T-helper 17 cell (primary cell): ENCODE measurements around the gene DCTD. TPM values are rescaled to one million over a fixed set of nuclear protein-coding genes. Genes with fewer than 3 reads are reported as not detected.
A peak's percentile ranks its signal among the peaks of the same experiment; 100 is the strongest.

Experiments used
- ATAC-seq: fragments of 150-1000 bp; cut with Tn5 transposase; 2 replicates; pipeline ENCODE4 v1.10.0; 2021; ENCODE audit warnings: mild to moderate bottlenecking, moderate library complexity
- DNase-seq, 3 donors: peaks; one replicate each; pipeline versions ENCODE4 v3.0.0 to v3.0.0-alpha.2; 2020 to 2021
- H3K9me3 ChIP-seq: one replicate; pipeline ENCODE4 v1.7.0; 2013; ENCODE audit warnings: low read length, mild to moderate bottlenecking; ENCODE audit not compliant: control insufficient read depth, poor library complexity, severe bottlenecking
- H3K27ac Mint-ChIP-seq: one replicate; pipeline ENCODE4 v1.8.0; 2022; ENCODE audit warnings: mild to moderate bottlenecking, moderate library complexity, mixed read lengths
- H3K27me3 Mint-ChIP-seq: one replicate; pipeline ENCODE4 v1.8.0; 2022; ENCODE audit warnings: mixed read lengths
- H3K36me3 Mint-ChIP-seq: one replicate; pipeline ENCODE4 v1.8.0; 2022; ENCODE audit warnings: low read depth, mixed read lengths
- H3K4me1 Mint-ChIP-seq: one replicate; pipeline ENCODE4 v1.8.0; 2022; ENCODE audit warnings: mild to moderate bottlenecking, mixed read lengths
- H3K4me3 Mint-ChIP-seq: one replicate; pipeline ENCODE4 v1.8.0; 2022; ENCODE audit warnings: mild to moderate bottlenecking, moderate library complexity, mixed read lengths
- total RNA-seq, 4 donors: library from RNA in 2 of 4; stranded (reverse) in 2 of 4; gene quantifications; one replicate each; pipeline ENCODE4 v1.2.3 and lab custom pipeline; 2022 to 2026

DCTD gene
- total RNA-seq, 2 donors from 2014 or later, result 50.4 to 55.5 TPM

- Mint-ChIP-seq H3K27me3 (peaks cover 33% of the 10 kb centered on the region), H3K27ac (no peak overlapping the region), H3K36me3 (peaks cover 7% of the 10 kb centered on the region), H3K4me3 (no peak overlapping the region), H3K4me1 (peaks cover 2% of the 10 kb centered on the region)
- ATAC-seq (no peak), DNase-seq (no peak)
- no peaks in the 10 kb centered on the region for H3K9me3 ChIP-seq
Measured at GRCh38 chr4:182847576-182848450, 69.4 kb downstream of the DCTD start.

GRCh38 chr4:182846036-182846435 is 71.2 kb downstream of the DCTD start:
- DNase-seq, result no peak
- Mint-ChIP-seq H3K27me3 (peaks cover 46% of the 10 kb centered on the region), H3K4me3 (no peak overlapping the region), H3K36me3 (peaks cover 4% of the 10 kb centered on the region), H3K4me1 (peaks cover 2% of the 10 kb centered on the region), H3K27ac (no peak overlapping the region)
- no peak for ATAC-seq
- H3K9me3 ChIP-seq, result no peaks in the 10 kb centered on the region

- H3K36me3 Mint-ChIP-seq, result peaks cover 4% of the 10 kb centered on the region
- peaks cover 2% of the 10 kb centered on the region for H3K4me1 Mint-ChIP-seq
- ATAC-seq (no peak), DNase-seq (no peak)
- no peak overlapping the region for H3K4me3 Mint-ChIP-seq
- no peaks in the 10 kb centered on the region for H3K9me3 ChIP-seq
- no peak overlapping the region for H3K27ac Mint-ChIP-seq
- H3K27me3 Mint-ChIP-seq, result peaks cover 49% of the 10 kb centered on the region
Measured at GRCh38 chr4:182845618-182846017, 71.6 kb downstream of the DCTD start.

- ATAC-seq, result no peak
- peaks cover 2% of the 10 kb centered on the region for H3K4me1 Mint-ChIP-seq
- H3K9me3 ChIP-seq, result no peaks in the 10 kb centered on the region
- H3K27ac Mint-ChIP-seq, result no peak overlapping the region
- DNase-seq, result no peak
- peaks cover 4% of the 10 kb centered on the region for H3K36me3 Mint-ChIP-seq
- H3K4me3 Mint-ChIP-seq, result no peak overlapping the region
- H3K27me3 Mint-ChIP-seq, result peaks cover 64% of the 10 kb centered on the region
Measured at GRCh38 chr4:182843808-182844325, 73.3 kb downstream of the DCTD start.

GRCh38 chr4:182842759-182843390 is 74.3 kb downstream of the DCTD start:
- peaks cover 4% of the 10 kb centered on the region for H3K36me3 Mint-ChIP-seq

GRCh38 chr4:182842104-182842600 is 75.0 kb downstream of the DCTD start:
- H3K9me3 ChIP-seq, result no peaks in the 10 kb centered on the region
- H3K27me3 Mint-ChIP-seq, result peaks cover 81% of the 10 kb centered on the region
- H3K4me3 Mint-ChIP-seq, result no peak overlapping the region
- peaks cover 4% of the 10 kb centered on the region for H3K36me3 Mint-ChIP-seq
- ATAC-seq (no peak), DNase-seq (no peak)
- no peak overlapping the region for H3K27ac Mint-ChIP-seq
- H3K4me1 Mint-ChIP-seq, result peaks cover 2% of the 10 kb centered on the region

More at GRCh38 chr4:182842759-182843390, 74.3 kb downstream of the DCTD start:
- Mint-ChIP-seq H3K4me3 (no peak overlapping the region), H3K27me3 (peaks cover 74% of the 10 kb centered on the region), H3K27ac (no peak overlapping the region), H3K4me1 (peaks cover 2% of the 10 kb centered on the region)
- no peak for ATAC-seq
- DNase-seq, result no peak
- H3K9me3 ChIP-seq, result no peaks in the 10 kb centered on the region

- H3K4me3 Mint-ChIP-seq, result no peak overlapping the region
- ATAC-seq (no peak), DNase-seq (no peak)
- H3K27me3 Mint-ChIP-seq, result peaks cover 89% of the 10 kb centered on the region
- H3K27ac Mint-ChIP-seq, result peak overlapping the region; percentile 3
- H3K36me3 Mint-ChIP-seq, result peaks cover 8% of the 10 kb centered on the region
- H3K4me1 Mint-ChIP-seq, result peaks cover 4% of the 10 kb centered on the region
- H3K9me3 ChIP-seq, result no peaks in the 10 kb centered on the region
Measured at GRCh38 chr4:182840108-182840507, 77.1 kb downstream of the DCTD start.

Other genes starting within 250 kb of the DCTD start
- 1 to 10 TPM; 5.8 to 6.3 TPM for gene WWC2, start 181.9 kb upstream of the DCTD start, total RNA-seq